ENCODE measurements around the gene GALNT2.

GALNT2 gene

GRCh38 chr1:230079199-230080024 lies 12.4 kb downstream of the GALNT2 start:
- Histone ChIP-seq H3K27me3 (ENCODE audit: insufficient read depth, poor library complexity, severe bottlenecking) (no peaks in the 10 kb centered on the region), H3K27ac (replicated peaks) (no peak overlapping the region), H3K4me3 (replicated peaks; ENCODE audit: insufficient read depth, low read length) (no peak overlapping the region)
- no peak for DNase-seq (ENCODE audit: low read depth in 1 of 2, low spot score in 1 of 2)
- TF ChIP-seq CTCF (IDR thresholded peaks at IDR 0.05; ENCODE audit: insufficient read depth, low read length): no peak
- no peak for TF ChIP-seq GABPA (IDR thresholded peaks at IDR 0.05; ENCODE audit: low read depth)
- no peak for TF ChIP-seq POLR2AphosphoS5 (IDR thresholded peaks at IDR 0.05; ENCODE audit: low read depth)
- no peak for TF ChIP-seq SPI1 (IDR thresholded peaks at IDR 0.05; ENCODE audit: borderline replicate concordance, low read depth)
- TF ChIP-seq REST (IDR thresholded peaks at IDR 0.05; ENCODE audit: insufficient replicate concordance, low read depth): no peak

GRCh38 chr1:230080822-230081221 lies 13.8 kb downstream of the GALNT2 start:
- no peaks in the 10 kb centered on the region for H3K27me3 ChIP-seq (ENCODE audit: insufficient read depth, poor library complexity, severe bottlenecking)
- no peak overlapping the region for H3K4me3 ChIP-seq (replicated peaks; ENCODE audit: insufficient read depth, low read length)
- TF ChIP-seq CTCF (IDR thresholded peaks at IDR 0.05; ENCODE audit: insufficient read depth, low read length) (no peak), POLR2AphosphoS5 (IDR thresholded peaks at IDR 0.05; ENCODE audit: low read depth) (no peak), REST (IDR thresholded peaks at IDR 0.05; ENCODE audit: insufficient replicate concordance, low read depth) (no peak), SPI1 (IDR thresholded peaks at IDR 0.05; ENCODE audit: borderline replicate concordance, low read depth) (no peak), GABPA (IDR thresholded peaks at IDR 0.05; ENCODE audit: low read depth) (no peak)
- DNase-seq (ENCODE audit: low read depth in 1 of 2, low spot score in 1 of 2): no peak
- H3K27ac ChIP-seq (replicated peaks): no peak overlapping the region

- H3K27ac ChIP-seq (replicated peaks): no peak overlapping the region
- no peak overlapping the region for H3K4me3 ChIP-seq (replicated peaks; ENCODE audit: insufficient read depth, low read length)
- no peak for DNase-seq (ENCODE audit: low read depth in 1 of 2, low spot score in 1 of 2)
- H3K27me3 ChIP-seq (ENCODE audit: insufficient read depth, poor library complexity, severe bottlenecking): no peaks in the 10 kb centered on the region
- TF ChIP-seq POLR2AphosphoS5 (IDR thresholded peaks at IDR 0.05; ENCODE audit: low read depth) (no peak), CTCF (IDR thresholded peaks at IDR 0.05; ENCODE audit: insufficient read depth, low read length) (no peak), SPI1 (IDR thresholded peaks at IDR 0.05; ENCODE audit: borderline replicate concordance, low read depth) (no peak), GABPA (IDR thresholded peaks at IDR 0.05; ENCODE audit: low read depth) (no peak), REST (IDR thresholded peaks at IDR 0.05; ENCODE audit: insufficient replicate concordance, low read depth) (no peak)
These were observed 14.7 kb downstream of the GALNT2 start for GRCh38 chr1:230081751-230082150.
